ENCODE data around the gene NPTX1. TPM values are rescaled to one million over a fixed set of nuclear protein-coding genes. Genes with fewer than 3 reads are reported as not detected.

NPTX1 gene
- total RNA-seq, 1 donor from 2014 or later, result 0.10 TPM

GRCh38 chr17:80456465-80457235 is 19.8 kb downstream of the NPTX1 start:
- H3K27ac Mint-ChIP-seq (ENCODE audit: unreplicated experiment), result no peak overlapping the region
- no peak for DNase-seq (ENCODE audit: low spot score)
- H3K36me3 Mint-ChIP-seq (ENCODE audit: low read depth, unreplicated experiment), result no peaks in the 10 kb centered on the region
- H3K4me1 Mint-ChIP-seq (ENCODE audit: unreplicated experiment), result peaks cover 17% of the 10 kb centered on the region
- TF ChIP-seq CTCF (IDR thresholded peaks at IDR 0.05; ENCODE audit: unreplicated experiment), result no peak
- no peak overlapping the region for H3K4me3 Mint-ChIP-seq (ENCODE audit: unreplicated experiment)
- H3K27me3 Mint-ChIP-seq (ENCODE audit: unreplicated experiment), result peaks cover 12% of the 10 kb centered on the region
- H3K9me3 Mint-ChIP-seq (ENCODE audit: unreplicated experiment), result no peaks in the 10 kb centered on the region

GRCh38 chr17:80455784-80456183 is 20.6 kb downstream of the NPTX1 start:
- Mint-ChIP-seq H3K36me3 (ENCODE audit: low read depth, unreplicated experiment) (no peaks in the 10 kb centered on the region), H3K9me3 (ENCODE audit: unreplicated experiment) (no peaks in the 10 kb centered on the region), H3K4me1 (ENCODE audit: unreplicated experiment) (peaks cover 17% of the 10 kb centered on the region), H3K27ac (ENCODE audit: unreplicated experiment) (peak overlapping the region; percentile 24), H3K27me3 (ENCODE audit: unreplicated experiment) (peaks cover 12% of the 10 kb centered on the region), H3K4me3 (ENCODE audit: unreplicated experiment) (peak overlapping the region; percentile 90)
- no peak for TF ChIP-seq CTCF (IDR thresholded peaks at IDR 0.05; ENCODE audit: unreplicated experiment)
- DNase-seq (ENCODE audit: low spot score), result no peak

GRCh38 chr17:80455336-80455710 is 21.1 kb downstream of the NPTX1 start:
- Mint-ChIP-seq H3K4me1 (ENCODE audit: unreplicated experiment) (peaks cover 17% of the 10 kb centered on the region), H3K27ac (ENCODE audit: unreplicated experiment) (peak overlapping the region; percentile 88), H3K9me3 (ENCODE audit: unreplicated experiment) (no peaks in the 10 kb centered on the region), H3K36me3 (ENCODE audit: low read depth, unreplicated experiment) (no peaks in the 10 kb centered on the region), H3K4me3 (ENCODE audit: unreplicated experiment) (peak overlapping the region; percentile 90), H3K27me3 (ENCODE audit: unreplicated experiment) (peaks cover 10% of the 10 kb centered on the region)
- no peak for TF ChIP-seq CTCF (IDR thresholded peaks at IDR 0.05; ENCODE audit: unreplicated experiment)
- DNase-seq (ENCODE audit: low spot score), result peak; percentile 60

GRCh38 chr17:80454557-80455335 is 21.7 kb downstream of the NPTX1 start:
- Mint-ChIP-seq H3K27ac (ENCODE audit: unreplicated experiment) (peak overlapping the region; percentile 88), H3K27me3 (ENCODE audit: unreplicated experiment) (peaks cover 10% of the 10 kb centered on the region), H3K9me3 (ENCODE audit: unreplicated experiment) (no peaks in the 10 kb centered on the region), H3K4me3 (ENCODE audit: unreplicated experiment) (peak overlapping the region; percentile 90), H3K4me1 (ENCODE audit: unreplicated experiment) (peaks cover 17% of the 10 kb centered on the region), H3K36me3 (ENCODE audit: low read depth, unreplicated experiment) (no peaks in the 10 kb centered on the region)
- DNase-seq (ENCODE audit: low spot score), result peak; percentile 97
- no peak for TF ChIP-seq CTCF (IDR thresholded peaks at IDR 0.05; ENCODE audit: unreplicated experiment)

Measured in endothelial cell (in vitro differentiated cells).